Skin of body (tissue), 2 donors: Measurements from ENCODE around the gene HHIPL1. TPM values are rescaled to one million over a fixed set of nuclear protein-coding genes. Genes with fewer than 3 reads are reported as not detected.
A peak's percentile ranks its signal among the peaks of the same experiment; 100 is the strongest.

ENCODE experiments used
- DNase-seq: peaks from one replicate; lab custom pipeline; 2025; lab: John Stamatoyannopoulos, UW
- total RNA-seq: library from RNA; depleted of rRNA; stranded (reverse); fragments of >200 nt; gene quantifications from one replicate; pipeline ENCODE4 v1.2.3, GENCODE V29; 2014

Gene HHIPL1
- total RNA-seq, 1 donor from 2014 or later = 0.99 TPM

DNA sequence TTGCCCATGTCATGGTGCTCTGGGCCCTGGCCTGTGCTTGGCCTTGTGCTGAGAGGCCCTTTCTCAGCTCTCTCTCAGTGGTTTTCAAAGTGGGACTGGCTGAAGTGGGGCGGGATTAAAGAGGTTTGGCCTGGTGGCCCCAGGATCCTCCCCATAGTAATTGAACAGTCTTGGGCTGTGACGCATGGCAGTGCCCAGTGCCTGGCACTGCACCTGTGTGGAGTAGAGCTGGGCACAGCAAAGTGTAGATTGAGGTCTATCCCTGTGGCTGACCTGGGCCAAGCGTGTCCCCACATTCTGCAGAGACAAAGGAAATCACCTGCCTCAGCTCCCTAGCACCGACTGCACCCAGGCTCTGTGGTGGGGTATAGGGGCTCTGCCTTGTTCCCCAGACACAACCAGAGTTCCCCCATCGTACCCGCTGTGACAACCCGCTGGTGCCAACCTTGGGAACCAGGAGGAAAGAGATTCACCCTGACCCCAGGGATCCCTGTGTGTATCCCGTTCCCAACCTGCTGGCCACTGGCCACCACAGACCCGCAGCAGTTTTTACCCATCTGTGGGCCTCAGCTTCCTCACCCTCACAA, 29.2 kb downstream of the HHIPL1 start:
- no peak for DNase-seq

DNA sequence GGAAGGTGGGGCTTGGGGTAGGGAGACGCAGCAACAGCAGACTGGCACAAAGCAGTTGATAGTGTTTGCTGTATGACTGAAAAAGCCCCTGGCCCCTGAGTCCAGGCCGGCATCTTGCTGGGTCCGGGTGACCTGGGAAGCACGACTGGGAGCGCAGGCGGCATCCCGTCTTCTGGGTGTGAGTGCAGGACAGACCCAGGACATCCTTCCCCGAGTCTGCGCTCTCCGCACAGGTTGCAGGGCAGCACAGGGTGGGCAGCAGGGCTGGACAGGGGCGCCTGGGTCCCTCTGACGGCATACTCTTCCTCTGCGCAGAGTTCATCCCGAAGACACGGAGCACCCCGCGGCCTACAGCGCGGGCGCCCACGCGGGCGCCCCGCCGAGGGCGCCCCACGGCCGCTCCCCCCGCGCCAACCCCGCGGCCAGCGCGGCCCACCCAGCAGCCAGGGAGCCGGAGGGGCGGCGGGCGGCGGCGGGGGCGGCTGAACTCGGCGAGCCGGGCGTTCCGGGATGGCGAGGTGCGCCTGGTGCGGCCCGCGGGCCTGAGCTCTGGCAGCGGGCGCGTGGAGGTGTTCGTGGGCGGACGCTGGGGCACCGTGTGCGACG, 29.9 kb downstream of the HHIPL1 start:
- no peak for DNase-seq

DNA sequence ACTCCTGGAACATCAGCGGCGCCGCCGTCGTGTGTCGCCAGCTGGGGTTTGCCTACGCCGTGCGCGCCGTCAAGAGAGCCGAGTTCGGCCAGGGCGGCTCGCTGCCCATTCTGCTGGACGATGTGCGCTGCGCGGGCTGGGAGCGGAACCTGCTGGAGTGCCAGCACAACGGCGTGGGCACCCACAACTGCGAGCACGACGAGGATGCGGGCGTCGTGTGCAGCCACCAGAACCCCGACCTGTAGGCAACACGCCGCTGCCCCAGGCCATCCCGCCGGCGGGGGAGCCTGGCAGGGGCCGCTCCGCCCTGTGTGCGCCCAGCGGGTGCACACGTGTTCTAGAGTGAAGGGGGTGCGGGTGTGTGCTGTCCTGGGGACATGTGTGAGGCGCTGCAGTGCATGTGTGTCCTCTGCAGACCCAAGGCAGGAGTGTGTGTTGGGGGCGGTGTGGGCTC, 30.5 kb downstream of the HHIPL1 start:
- no peak for DNase-seq

DNA sequence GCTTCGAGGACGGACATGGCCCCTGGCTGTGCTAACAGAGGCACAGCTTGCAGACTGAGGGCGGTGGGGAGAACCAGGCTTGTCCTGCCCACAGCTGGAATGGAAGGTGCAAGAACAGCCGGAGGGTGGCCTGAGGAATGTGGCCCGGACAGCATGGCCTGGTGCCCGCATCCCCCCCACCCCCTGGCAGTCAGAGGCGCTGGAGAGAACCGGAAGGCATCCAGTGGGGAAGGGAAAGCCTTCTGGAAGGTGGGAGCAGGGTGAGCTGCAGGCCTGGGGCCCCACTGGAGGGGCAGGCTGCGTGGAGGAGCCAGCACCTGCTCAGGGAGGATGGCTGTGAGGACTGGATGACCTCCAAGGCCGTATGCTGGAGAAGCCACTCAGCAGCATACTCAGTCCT, 31.0 kb downstream of the HHIPL1 start:
- no peak for DNase-seq

DNA sequence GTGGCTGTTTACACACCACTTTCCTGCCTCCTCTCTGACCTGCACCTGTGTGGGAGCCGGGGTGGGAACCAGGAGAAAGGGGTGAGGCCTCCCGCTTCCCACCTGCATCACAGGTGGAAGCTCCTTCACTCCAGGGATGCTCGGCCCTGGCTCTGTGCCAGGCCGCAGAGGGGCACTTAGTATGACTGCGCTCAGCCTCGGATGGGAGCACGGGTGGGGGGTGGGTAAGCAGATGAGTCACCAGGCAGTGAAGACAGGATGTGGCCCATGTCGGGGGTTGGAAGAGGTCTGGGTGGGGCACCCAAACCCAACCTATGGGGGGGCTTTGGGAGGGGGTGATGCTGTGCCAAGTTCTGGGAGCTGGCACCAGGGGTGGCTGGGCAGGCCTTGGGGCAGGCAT, 31.7 kb downstream of the HHIPL1 start:
- no peak for DNase-seq

DNA sequence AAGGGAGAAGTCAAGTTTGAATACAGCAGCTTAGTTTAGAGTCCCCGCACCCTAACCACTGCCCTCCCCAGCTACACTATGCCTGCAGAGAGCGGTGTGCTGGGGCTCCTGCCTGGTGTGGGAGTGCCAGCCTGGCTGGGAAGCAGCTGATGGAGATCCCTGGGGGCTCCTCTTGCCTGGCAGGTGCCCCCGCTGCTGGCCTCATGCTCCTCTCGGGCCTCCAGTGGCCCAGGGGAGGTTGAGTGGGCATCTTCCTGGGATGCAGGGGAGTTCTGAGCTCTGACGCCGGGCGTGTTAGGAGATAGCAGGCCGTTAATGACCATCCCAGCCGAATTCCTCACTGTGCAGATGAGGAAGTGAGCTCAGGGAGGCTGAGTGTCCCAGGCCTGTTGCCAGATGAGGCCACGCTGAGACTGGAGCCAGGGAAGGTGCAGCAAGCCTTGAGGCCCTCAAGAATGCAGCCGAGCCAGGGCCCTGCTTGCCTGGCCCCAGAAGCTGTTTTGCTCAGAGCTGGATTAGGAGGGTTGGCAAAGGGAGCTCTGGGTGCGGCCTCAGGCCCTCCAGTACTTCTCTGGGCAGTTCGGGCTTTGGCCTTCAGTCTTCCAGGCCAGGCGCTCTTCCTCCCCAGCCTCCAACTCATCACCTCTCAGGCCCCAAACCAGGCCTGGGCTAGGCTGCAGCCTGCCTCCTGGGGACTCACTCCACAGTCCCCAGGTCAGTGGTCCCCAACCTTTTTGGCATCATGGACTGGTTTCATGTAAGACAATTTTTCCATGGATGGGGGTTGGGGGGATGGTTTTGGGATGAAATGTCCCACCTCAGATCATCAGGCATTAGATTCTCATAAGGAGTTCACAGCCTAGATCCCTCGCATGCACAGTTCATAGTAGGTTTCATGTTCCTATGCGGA, 32.6 kb downstream of the HHIPL1 start:
- no peak for DNase-seq

DNA sequence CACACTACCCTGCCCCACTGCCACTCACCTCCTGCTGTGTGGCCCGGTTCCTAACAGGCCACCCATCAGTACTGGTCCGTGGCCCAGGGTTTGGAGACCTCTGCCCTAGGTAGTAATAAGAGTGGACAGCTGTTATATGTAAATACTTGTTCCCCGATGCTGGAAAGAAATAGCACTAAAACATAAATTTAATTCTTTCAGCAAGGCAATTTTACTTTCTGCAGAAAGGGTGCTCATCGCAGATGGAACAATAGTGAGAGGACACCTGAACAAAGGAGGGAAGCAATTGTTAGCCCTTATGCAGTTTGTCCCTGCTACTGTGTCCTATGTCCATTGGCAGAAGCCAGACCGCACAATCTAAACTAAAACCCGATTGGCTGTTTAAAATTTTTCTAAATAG, 33.3 kb downstream of the HHIPL1 start:
- no peak for DNase-seq

DNA sequence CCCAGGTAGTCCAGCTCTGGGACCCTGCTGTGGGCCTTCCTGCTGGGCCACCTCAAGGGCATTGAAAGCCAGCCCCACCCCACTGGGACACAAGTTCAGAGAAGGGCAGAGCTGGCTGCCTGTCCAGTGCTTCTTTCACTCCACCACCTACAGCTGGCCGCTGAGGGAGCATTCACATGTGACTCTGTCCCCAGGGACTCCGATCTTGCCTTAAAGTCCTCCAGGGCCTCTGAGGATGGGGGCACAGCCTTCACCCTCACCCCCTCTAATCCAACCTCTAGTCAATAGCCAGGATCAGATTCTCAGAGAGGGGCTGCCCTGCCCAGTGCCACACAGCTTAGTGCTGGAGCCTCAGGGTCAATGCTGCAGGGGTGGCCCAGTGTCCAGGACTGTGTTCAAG, 34.2 kb downstream of the HHIPL1 start:
- DNase-seq = no peak

DNA sequence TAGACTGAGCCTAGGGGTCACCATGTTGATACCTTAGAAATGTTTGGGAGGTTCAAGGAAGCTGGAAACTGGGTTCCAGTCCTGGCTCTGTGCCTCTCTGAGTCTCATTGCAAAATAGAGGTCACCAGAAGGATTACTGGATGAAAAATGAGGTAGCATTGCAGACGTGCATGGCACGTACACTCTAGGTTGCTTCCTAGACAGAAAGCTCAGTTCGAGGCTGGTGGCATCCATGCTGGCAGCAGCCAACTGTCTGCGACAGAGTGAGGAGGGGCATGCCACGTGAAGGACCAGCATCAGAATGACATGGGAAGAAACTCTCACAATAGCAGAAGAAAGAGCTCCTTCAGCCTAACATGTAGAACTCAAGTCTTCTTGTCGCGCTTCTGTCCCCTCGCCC, 34.6 kb downstream of the HHIPL1 start:
- no peak for DNase-seq

DNA sequence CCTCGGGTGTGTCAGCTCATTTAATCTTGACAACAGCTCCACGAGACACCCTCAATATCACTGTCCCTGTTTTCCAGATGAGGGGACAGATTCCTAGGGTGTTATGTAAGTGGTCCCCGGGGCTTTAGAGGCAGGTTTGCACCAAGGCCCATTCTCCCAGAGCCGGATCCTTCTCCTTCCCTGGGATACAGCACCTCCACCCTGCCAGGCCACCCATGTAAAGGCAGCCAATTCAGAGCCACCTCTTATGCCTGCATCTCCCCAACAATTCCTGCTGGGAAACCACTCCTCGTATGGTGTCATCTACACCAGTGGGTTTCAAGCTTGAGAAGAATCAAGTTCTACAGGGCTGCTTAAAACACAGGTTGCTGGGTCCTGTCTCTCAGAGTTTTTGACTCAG, 35.1 kb downstream of the HHIPL1 start:
- DNase-seq = no peak

DNA sequence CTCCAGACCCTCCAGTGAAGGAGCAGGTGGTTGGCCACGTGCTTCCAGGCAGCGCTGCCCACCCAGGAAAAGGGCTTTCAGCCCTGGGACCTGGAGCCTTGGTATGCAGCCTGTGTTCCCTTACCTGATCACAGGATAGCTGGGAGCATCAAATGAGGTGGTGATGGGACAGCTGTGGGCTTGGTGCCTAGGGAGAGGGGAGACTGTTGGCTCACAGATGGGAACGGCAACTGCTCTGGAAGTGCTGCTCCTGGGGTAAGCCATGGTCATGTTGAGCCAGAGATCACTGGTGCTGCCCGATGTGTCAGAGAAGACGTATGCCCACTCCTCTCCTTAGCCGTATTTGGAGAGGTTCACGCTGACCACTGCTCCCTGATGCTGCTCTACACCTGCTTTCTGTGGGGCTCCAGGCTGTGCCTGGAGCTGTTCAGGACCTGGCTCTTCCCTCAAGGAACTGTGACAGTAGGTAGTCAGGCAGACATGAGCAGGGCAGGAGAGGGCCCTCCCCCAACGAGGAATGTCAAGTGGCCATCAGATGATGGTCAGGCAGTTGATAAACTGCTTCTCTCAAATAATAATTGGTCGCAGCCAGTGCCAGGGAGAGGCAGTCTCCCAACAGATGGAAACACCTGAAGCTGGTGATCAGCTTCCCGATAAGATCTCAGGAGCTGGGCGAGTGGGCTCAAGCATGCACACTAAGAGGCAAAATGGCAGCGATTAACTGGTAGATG, 36.3 kb downstream of the HHIPL1 start:
- no peak for DNase-seq

DNA sequence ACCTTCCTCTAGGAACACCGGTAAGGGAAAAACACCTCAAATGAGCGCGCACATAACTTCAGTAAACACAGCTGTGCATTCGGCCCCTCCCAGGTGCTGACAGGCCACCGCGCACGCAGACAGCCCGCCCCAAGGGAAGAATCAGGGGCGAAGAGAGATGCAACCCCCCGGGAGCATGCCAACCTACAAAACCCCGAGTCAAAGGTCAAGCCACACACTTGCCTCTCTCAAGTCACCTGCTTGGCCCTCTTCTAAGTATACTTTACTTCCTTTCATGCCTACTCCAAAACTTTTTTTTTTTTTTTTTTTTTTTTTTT, 36.9 kb downstream of the HHIPL1 start:
- DNase-seq = no peak

DNA sequence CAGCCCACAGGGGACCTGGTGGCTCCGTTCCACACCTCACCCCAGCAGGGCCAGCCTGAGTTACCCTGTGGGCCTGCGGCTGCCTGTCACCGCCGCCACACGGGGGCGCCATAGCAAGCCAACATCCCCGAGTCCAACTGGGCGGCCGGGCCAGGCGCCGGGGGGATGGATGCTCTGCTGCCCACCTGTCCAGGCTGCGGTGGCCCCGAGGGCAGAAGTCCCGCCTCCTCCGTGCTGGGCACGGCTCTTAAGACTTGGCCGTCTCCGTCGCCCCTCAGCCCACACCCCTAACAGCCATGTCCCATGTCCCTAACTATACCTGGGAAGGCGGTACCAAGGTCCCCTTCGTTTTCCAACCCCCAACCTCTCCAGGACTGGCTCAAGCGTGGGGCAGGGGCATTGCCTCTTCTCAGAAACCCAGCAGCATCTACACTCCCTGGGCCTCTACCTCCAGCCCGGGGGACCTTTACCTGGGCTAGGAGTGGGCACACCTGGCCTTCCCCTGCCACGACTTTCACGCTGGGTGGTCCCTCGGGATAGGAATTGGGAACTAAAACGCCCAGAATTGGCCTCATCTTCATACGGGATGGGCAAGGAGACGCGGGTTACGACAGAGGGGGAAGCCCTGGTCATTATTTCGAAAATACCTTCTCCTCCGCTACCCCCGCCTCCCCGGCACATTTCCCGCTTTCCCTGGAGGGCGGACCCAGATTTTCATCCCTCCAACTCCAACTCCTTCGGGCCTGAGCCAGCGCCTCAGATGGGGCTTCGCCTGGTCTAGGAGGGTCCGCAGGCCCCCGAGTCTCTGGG, 38.1 kb downstream of the HHIPL1 start:
- DNase-seq = peak; percentile 18

DNA sequence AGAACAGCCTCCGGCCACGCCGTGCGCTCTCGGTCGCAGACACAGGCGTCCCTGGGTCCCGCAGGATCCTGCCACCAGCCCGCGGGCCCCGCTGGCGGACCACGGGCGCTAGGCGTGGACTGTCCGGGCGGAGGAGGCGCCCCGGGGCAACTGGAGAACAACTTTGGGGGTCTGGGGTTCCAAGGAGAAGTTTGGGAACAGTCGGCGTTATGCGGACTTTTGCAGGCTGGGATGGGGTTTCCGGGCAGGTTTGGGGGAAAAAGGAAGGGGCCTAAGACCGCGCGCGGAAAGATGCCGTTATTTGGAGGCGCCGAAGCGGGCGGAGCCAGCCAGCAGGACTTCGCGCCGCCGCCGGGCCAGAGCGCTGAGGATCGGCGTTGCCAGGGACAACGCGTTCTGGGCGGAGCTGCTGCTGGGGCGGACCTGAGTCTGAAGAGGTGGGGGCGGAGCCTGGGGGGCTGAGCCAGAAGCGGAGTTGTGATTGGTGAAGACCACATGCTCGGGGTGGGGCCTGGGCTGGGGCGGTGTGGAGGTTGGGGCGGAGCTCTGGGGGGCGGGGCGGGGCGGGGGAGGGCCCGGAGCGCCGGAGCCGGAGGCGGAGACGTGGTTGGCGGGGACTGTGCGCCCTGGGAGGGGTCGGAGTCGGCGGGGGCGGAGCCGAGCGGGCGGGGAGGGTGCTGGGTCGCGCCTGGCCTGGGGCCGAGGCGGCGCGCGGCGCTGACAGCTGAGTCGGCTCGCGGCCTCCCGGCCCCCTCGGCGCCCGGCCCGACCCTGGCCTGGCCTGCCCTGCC, 38.9 kb downstream of the HHIPL1 start, which contains the start of gene CYP46A1:
Gene CYP46A1, plus strand, starts transcription at position 680 of the 791 bp plus-strand sequence. CDS start 120 bp downstream, outside the sequence.
- DNase-seq = peak; percentile 99

DNA sequence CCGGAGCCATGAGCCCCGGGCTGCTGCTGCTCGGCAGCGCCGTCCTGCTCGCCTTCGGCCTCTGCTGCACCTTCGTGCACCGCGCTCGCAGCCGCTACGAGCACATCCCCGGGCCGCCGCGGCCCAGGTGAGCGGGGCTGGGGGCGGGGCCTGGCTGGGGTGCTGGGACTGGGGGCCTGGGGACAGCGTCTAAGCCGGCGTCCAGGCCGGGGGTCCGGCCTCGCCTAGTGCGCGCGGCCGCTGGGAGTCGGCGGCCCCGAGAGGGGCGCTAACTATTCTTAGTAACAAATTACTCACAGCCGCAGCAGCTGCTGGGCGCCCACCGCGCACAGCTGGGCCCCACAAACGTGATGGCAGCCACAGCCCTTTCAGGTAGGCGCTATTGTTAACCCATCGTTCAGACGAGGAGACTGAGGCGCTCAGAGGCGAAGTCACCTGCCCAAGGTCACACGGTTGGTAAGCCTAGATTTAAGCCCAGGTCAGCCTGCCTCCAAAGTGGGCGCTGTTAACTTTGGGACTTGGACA, 39.5 kb downstream of the HHIPL1 start:
- peak; percentile 14 for DNase-seq

DNA sequence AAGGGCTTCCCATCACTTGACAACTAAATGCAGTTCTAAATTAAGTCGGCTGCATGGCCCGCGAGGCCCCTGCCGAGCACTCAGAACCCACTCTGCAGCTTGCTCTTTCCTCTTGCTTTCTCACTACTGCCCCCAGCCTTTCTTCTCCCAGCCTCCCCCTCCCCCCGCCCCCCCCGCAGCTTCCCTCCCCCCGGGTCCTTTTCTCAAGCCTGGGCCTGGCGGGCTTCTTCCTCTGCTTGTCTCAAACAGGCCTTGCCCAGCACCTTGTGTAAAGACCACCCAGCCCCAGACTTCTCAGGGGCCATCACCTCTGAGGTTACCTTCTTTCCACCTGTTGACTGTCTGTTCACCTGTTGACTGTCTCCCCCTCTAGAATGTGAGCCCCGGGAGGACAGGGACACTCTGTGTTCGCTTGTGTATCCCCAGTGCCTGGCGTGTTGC, 40.2 kb downstream of the HHIPL1 start:
- DNase-seq = no peak

DNA sequence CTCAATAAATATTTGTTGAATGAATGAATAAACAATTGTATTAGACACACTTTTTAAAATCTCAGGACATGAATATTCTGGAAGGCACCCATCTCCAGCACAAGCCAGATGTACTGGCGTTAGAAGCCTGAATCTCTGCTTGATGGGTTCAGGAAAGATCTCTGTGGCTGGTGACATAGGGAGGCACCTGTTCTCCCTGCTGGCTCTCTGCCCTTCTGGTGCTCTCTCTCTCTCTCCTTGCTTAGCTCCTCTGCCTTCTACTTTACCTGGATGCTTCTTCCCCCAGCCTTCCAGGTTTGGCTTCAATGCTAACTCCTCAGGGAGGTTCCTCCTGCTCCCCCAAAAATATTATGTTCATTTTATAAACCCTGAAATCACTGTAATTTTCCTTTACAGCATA, 40.7 kb downstream of the HHIPL1 start:
- DNase-seq = no peak

DNA sequence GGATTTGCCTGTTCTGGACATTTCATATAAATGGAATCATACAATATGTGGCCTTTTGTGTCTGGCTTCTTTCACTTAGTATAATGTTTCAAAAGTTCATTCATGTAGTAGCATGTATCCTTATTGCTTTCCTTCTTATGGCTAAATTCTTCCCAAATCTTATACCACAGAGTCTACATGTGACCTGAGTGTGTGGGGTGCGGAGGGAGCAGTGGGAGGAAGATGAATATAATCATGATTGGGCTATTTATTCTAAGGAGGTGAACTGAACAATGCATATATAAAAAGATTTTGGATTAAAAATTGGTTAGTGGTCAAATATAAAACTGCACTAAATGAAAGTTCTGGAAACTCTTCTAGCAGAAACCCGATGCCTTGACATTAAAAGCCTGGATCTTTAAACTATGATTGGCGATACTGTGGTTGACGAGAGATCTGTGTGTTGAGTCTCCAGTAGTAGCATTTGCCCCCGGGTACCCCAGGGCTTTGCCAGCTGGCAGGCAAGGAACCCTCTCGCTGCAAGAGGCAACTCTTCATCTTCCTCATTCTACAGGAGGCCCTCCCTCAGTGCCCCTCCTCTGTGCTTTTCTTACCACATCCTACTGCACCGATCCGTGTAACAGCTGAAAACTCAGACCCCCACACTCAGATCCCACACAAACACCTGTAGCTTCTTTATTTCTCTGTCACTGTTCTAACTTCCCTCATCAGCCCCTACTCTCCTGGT, 41.8 kb downstream of the HHIPL1 start:
- DNase-seq = no peak
